Measurements from ENCODE around the gene DLK2. TPM values are rescaled to one million over a fixed set of nuclear protein-coding genes. Genes with fewer than 3 reads are reported as not detected.

The DLK2 gene
- total and polyA plus RNA-seq, 2 experiments from 2014 or later, result 0.21 to 0.47 TPM

- no peaks in the 10 kb centered on the region for H4K20me1 ChIP-seq (replicated peaks; ENCODE audit: insufficient read depth)
Observed at GRCh38 chr6:43407296-43407695, 48.1 kb downstream of the DLK2 start.

GRCh38 chr6:43405354-43405753 lies 50.0 kb downstream of the DLK2 start:
- H3K4me1 ChIP-seq (ENCODE audit: insufficient read depth), result no peaks in the 10 kb centered on the region

More at GRCh38 chr6:43407296-43407695, 48.1 kb downstream of the DLK2 start:
- no peak overlapping the region for H3K4me3 ChIP-seq
- no peak for TF ChIP-seq CTCF (conservative IDR thresholded peaks at IDR 0.05; ENCODE audit: low read depth in 2 of 2)
- TF ChIP-seq JUNB (IDR thresholded peaks at IDR 0.05; ENCODE audit: unreplicated experiment), result no peak
- no peak for TF ChIP-seq EZH2phosphoT487 (IDR thresholded peaks at IDR 0.05; ENCODE audit: unreplicated experiment)
- TF ChIP-seq STAT1 (IDR thresholded peaks at IDR 0.05; ENCODE audit: unreplicated experiment), result no peak
- no peaks in the 10 kb centered on the region for H3K4me1 Mint-ChIP-seq
- H3K79me2 ChIP-seq (replicated peaks; ENCODE audit: insufficient read depth), result no peaks in the 10 kb centered on the region
- ATAC-seq, result no peak
- 0 out of 3 replicates have a peak, but pooled peaks cover 3% of the 10 kb centered on the region for H3K36me3 Mint-ChIP-seq (ENCODE audit: low read depth)
- no peaks in the 10 kb centered on the region for H3K27me3 ChIP-seq (ENCODE audit: insufficient read depth)
- no peak overlapping the region for H3K27ac Mint-ChIP-seq
- no peak overlapping the region for H3K4me3 Mint-ChIP-seq
- no peak overlapping the region for H3K27ac ChIP-seq (ENCODE audit: low read depth)
- H3K9me3 Mint-ChIP-seq, result no peaks in the 10 kb centered on the region; the same call in 2 of the 3 replicates
- DNase-seq (ENCODE audit: low spot score), result no peak
- no peaks in the 10 kb centered on the region for H3K4me1 ChIP-seq (ENCODE audit: insufficient read depth)
- H2AFZ ChIP-seq, result no peak overlapping the region
- 0 out of 2 replicates have a peak, but pooled peaks cover 3% of the 10 kb centered on the region for H3K9me2 ChIP-seq (ENCODE audit: insufficient read depth)
- H3F3A ChIP-seq (replicated peaks; ENCODE audit: low read depth), result no peaks in the 10 kb centered on the region
- no peak overlapping the region for H3K4me2 ChIP-seq
- H3K27me3 Mint-ChIP-seq (ENCODE audit: insufficient read depth, low read depth, poor library complexity), result peaks cover 3% of the 10 kb centered on the region
- no peaks in the 10 kb centered on the region for H3K36me3 ChIP-seq (ENCODE audit: insufficient read depth)

More at GRCh38 chr6:43405354-43405753, 50.0 kb downstream of the DLK2 start:
- ATAC-seq (no peak), DNase-seq (ENCODE audit: low spot score) (no peak)
- no peak overlapping the region for H3K4me3 Mint-ChIP-seq
- H3K27ac Mint-ChIP-seq, result no peak overlapping the region
- H3K4me1 Mint-ChIP-seq, result no peaks in the 10 kb centered on the region
- Histone ChIP-seq H3K79me2 (replicated peaks; ENCODE audit: insufficient read depth) (no peaks in the 10 kb centered on the region), H4K20me1 (replicated peaks; ENCODE audit: insufficient read depth) (no peaks in the 10 kb centered on the region), H3K4me2 (no peak overlapping the region), H3K27ac (ENCODE audit: low read depth) (no peak overlapping the region), H3K27me3 (ENCODE audit: insufficient read depth) (no peaks in the 10 kb centered on the region), H3K9me2 (ENCODE audit: insufficient read depth) (0 out of 2 replicates have a peak, but pooled peaks cover 3% of the 10 kb centered on the region), H3F3A (replicated peaks; ENCODE audit: low read depth) (no peaks in the 10 kb centered on the region), H3K36me3 (ENCODE audit: insufficient read depth) (no peaks in the 10 kb centered on the region), H3K4me3 (no peak overlapping the region), H2AFZ (no peak overlapping the region)
- TF ChIP-seq CTCF (conservative IDR thresholded peaks at IDR 0.05; ENCODE audit: low read depth in 2 of 2) (no peak), NANOG (IDR thresholded peaks at IDR 0.05; ENCODE audit: borderline replicate concordance) (no peak), ETS1 (IDR thresholded peaks at IDR 0.05) (no peak), EZH2phosphoT487 (IDR thresholded peaks at IDR 0.05; ENCODE audit: unreplicated experiment) (no peak), REST (IDR thresholded peaks at IDR 0.05; ENCODE audit: unreplicated experiment) (no peak), CREB1 (CRISPR knock-in tag; IDR thresholded peaks at IDR 0.05; ENCODE audit: low read depth) (no peak), JUNB (IDR thresholded peaks at IDR 0.05; ENCODE audit: unreplicated experiment) (no peak), ZNF331 (CRISPR knock-in tag; IDR thresholded peaks at IDR 0.05; ENCODE audit: low read depth) (no peak)
- peaks cover 2% of the 10 kb centered on the region for H3K27me3 Mint-ChIP-seq (ENCODE audit: insufficient read depth, low read depth, poor library complexity)
- H3K36me3 Mint-ChIP-seq (ENCODE audit: low read depth), result no peaks in the 10 kb centered on the region; the same call in 2 of the 3 replicates
- H3K9me3 Mint-ChIP-seq, result no peaks in the 10 kb centered on the region

Data from GM23338 (cell line).